HG03457 (cell line): ENCODE measurements around the gene STOM.

Experiments used
- ATAC-seq: cut with Tn5 transposase; IDR thresholded peaks from one replicate; pipeline ENCODE4 v1.9.1; 2021; ENCODE audit warnings: moderate number of reproducible peaks; ENCODE audit not compliant: unreplicated experiment

The STOM gene

GRCh38 chr9:121371495-121372061, 1.5 kb upstream of the STOM start:
- no peak for ATAC-seq

- ATAC-seq, result no peak
Observed at GRCh38 chr9:121368745-121369144, 1.3 kb downstream of the STOM start.

GRCh38 chr9:121368138-121368522, 1.9 kb downstream of the STOM start:
- ATAC-seq, result no peak

GRCh38 chr9:121367306-121368137, 2.5 kb downstream of the STOM start:
- ATAC-seq, result no peak

GRCh38 chr9:121366611-121367192, 3.3 kb downstream of the STOM start:
- no peak for ATAC-seq

GRCh38 chr9:121365564-121365963, 4.5 kb downstream of the STOM start:
- ATAC-seq, result no peak

GRCh38 chr9:121364886-121365285, 5.2 kb downstream of the STOM start:
- no peak for ATAC-seq

- ATAC-seq, result no peak
Observed at GRCh38 chr9:121364077-121364476, 6.0 kb downstream of the STOM start.

- no peak for ATAC-seq
Observed at GRCh38 chr9:121363622-121363961, 6.5 kb downstream of the STOM start.

GRCh38 chr9:121362813-121363621, 7.0 kb downstream of the STOM start:
- no peak for ATAC-seq

- no peak for ATAC-seq
Observed at GRCh38 chr9:121360601-121361374, 9.3 kb downstream of the STOM start.

- no peak for ATAC-seq
Observed at GRCh38 chr9:121359351-121360294, 10.4 kb downstream of the STOM start.

- no peak for ATAC-seq
Observed at GRCh38 chr9:121358751-121359150, 11.3 kb downstream of the STOM start.

- ATAC-seq, result no peak
Observed at GRCh38 chr9:121357011-121357410, 13.0 kb downstream of the STOM start.

- no peak for ATAC-seq
Observed at GRCh38 chr9:121354762-121355161, 15.3 kb downstream of the STOM start.

- no peak for ATAC-seq
Observed at GRCh38 chr9:121354141-121354540, 15.9 kb downstream of the STOM start.

- ATAC-seq, result peak; percentile 91
Observed at GRCh38 chr9:121353241-121354061, 16.6 kb downstream of the STOM start.

GRCh38 chr9:121350993-121351561, 19.0 kb downstream of the STOM start:
- no peak for ATAC-seq
